ENCODE results near the gene SYTL5. TPM values are rescaled to one million over a fixed set of nuclear protein-coding genes. Genes with fewer than 3 reads are reported as not detected.

Gene SYTL5
- total and polyA plus RNA-seq, 2 of the 4 experiments (the other 2 are of a cell fraction), result 0.19 to 0.54 TPM

DNA sequence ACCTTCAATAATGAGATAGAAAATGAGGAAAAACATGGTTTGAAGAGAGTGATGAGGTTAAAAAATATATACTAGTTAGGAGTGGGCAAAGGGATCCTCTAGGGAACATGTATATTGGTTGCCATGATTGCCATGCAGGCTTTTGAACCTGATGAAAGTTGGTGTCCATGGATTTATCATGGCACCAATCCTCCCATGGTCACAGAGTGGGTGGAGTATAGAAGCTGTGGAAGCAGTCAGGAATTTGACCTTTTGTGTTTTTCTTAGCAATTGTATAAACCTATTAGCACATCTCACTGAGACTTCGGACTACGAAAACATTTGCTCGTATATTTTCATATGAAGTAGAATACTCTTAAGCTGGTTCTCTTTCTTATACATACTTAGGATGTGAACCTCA lies 30.9 kb upstream of the SYTL5 start:
- no peak overlapping the region for H3K18ac ChIP-seq (ENCODE audit: low read depth, low read length)
- no peak overlapping the region for H3K27ac ChIP-seq (ENCODE audit: insufficient read depth, low read length)
- no CpG with 5 or more reads among the region's 3 CpGs for WGBS, 2 experiments (ENCODE audit: extremely low coverage in 2 of 2, insufficient read length in 1 of 2)
- no peaks in the 10 kb centered on the region for H3K9me1 ChIP-seq (ENCODE audit: insufficient read depth, low read length)
- H3K56ac ChIP-seq (ENCODE audit: extremely low read depth, insufficient read depth, low read length), result no peak overlapping the region
- no peak overlapping the region for H4K5ac ChIP-seq (ENCODE audit: low read depth, low read length)
- H2AK9ac ChIP-seq (replicated peaks; ENCODE audit: low read depth, low read length, poor library complexity), result no peak overlapping the region
- TF ChIP-seq, protein P1, sequence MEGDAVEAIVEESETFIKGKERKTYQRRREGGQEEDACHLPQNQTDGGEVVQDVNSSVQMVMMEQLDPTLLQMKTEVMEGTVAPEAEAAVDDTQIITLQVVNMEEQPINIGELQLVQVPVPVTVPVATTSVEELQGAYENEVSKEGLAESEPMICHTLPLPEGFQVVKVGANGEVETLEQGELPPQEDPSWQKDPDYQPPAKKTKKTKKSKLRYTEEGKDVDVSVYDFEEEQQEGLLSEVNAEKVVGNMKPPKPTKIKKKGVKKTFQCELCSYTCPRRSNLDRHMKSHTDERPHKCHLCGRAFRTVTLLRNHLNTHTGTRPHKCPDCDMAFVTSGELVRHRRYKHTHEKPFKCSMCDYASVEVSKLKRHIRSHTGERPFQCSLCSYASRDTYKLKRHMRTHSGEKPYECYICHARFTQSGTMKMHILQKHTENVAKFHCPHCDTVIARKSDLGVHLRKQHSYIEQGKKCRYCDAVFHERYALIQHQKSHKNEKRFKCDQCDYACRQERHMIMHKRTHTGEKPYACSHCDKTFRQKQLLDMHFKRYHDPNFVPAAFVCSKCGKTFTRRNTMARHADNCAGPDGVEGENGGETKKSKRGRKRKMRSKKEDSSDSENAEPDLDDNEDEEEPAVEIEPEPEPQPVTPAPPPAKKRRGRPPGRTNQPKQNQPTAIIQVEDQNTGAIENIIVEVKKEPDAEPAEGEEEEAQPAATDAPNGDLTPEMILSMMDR (conservative IDR thresholded peaks at IDR 0.05; ENCODE audit: low read depth, low read length), result no peak
- no peak for TF ChIP-seq USF2 (IDR thresholded peaks at IDR 0.05; ENCODE audit: low read depth, low read length)
- no peak for TF ChIP-seq MXI1 (IDR thresholded peaks at IDR 0.05; ENCODE audit: borderline replicate concordance, low read depth, low read length)
- no peak for TF ChIP-seq BHLHE40 (IDR thresholded peaks at IDR 0.05; ENCODE audit: low read depth, low read length)
- no peak for TF ChIP-seq MAFK (IDR thresholded peaks at IDR 0.05; ENCODE audit: low read depth, low read length)
- H3K79me1 ChIP-seq (ENCODE audit: low read depth in 1 of 2, low read length in 2 of 2), result no peaks in the 10 kb centered on the region
- H3K36me3 ChIP-seq (ENCODE audit: control insufficient read depth, insufficient read depth, low read length), result no peaks in the 10 kb centered on the region
- CTCF ChIA-PET, result no interaction called here
- no peak overlapping the region for H2AK5ac ChIP-seq (ENCODE audit: low read depth, low read length)
- dilution Hi-C loops (cut with HindIII; ENCODE audit: low sequenced_read_pairs, unreplicated experiment), result no loop called here
- no TSS peak for BruUV-seq (replicated peaks)
- no peaks in the 10 kb centered on the region for H3K4me1 ChIP-seq (ENCODE audit: control insufficient read depth, insufficient read depth, low read length)
- H2BK15ac ChIP-seq (ENCODE audit: low read depth, low read length), result no peak overlapping the region
- no peak overlapping the region for H3K4me3 ChIP-seq (ENCODE audit: insufficient read depth, low read depth, low read length)
- H3K14ac ChIP-seq (replicated peaks; ENCODE audit: low read depth, low read length), result no peak overlapping the region
- ATAC-seq (ENCODE audit: low read depth) (no peak), DNase-seq (no peak)
- H2BK5ac ChIP-seq (ENCODE audit: low read depth, low read length, poor library complexity, severe bottlenecking), result no peak overlapping the region
- no peak overlapping the region for H3K9ac ChIP-seq (ENCODE audit: low read depth, low read length)
- no peak overlapping the region for H3K4ac ChIP-seq (ENCODE audit: low read depth, low read length)
- H2BK120ac ChIP-seq (ENCODE audit: low read depth, low read length), result no peak overlapping the region
- no peaks in the 10 kb centered on the region for H4K20me1 ChIP-seq (ENCODE audit: insufficient read depth, low read length)
- H3K23ac ChIP-seq (ENCODE audit: low read depth, low read length), result no peak overlapping the region
- H4K91ac ChIP-seq (ENCODE audit: insufficient read depth, low read depth, low read length), result no peak overlapping the region
- no peaks in the 10 kb centered on the region for H3K9me3 ChIP-seq (ENCODE audit: control insufficient read depth, insufficient read depth, low read length)
- no peak overlapping the region for H3K4me2 ChIP-seq (ENCODE audit: low read depth, low read length)
- H2BK20ac ChIP-seq (ENCODE audit: low read depth, low read length), result no peak overlapping the region
- H2AFZ ChIP-seq (replicated peaks; ENCODE audit: low read length, poor library complexity), result no peak overlapping the region
- H4K8ac ChIP-seq (ENCODE audit: low read depth in 2 of 2, low read length in 2 of 2), result no peak overlapping the region
- POLR2A ChIA-PET (ENCODE audit: unreplicated experiment), result no interaction called here
- peaks cover 3% of the 10 kb centered on the region; the same call in 1 of the 2 replicates for H3K27me3 ChIP-seq (ENCODE audit: control insufficient read depth, insufficient read depth, low read length)
- in situ Hi-C loops (cut with MboI; ENCODE audit: low sequenced_read_pairs), result no loop called here
- intact Hi-C loops (cut with micrococcal nuclease), result no loop called here

Data from IMR-90 (cell line).